Adrenal gland (tissue), 12 donors: ENCODE results near the gene FARP1. TPM values are rescaled to one million over a fixed set of nuclear protein-coding genes. Genes with fewer than 3 reads are reported as not detected.

ENCODE experiments used
- DNase-seq, 7 donors: peaks; one replicate each; pipeline ENCODE4 v3.0.0-alpha.2; 2019 to 2020
- H3K27ac ChIP-seq, 5 donors: fragments of 200-600 bp; sonication (generic) in 4 of 5; 1 replicate in 3 of 5; 2 replicates in 2 of 5; pipeline versions ENCODE4 v1.5.1 to v1.8.0; 2016 to 2020; ENCODE audit warnings: mild to moderate bottlenecking in 1 of 5
- H3K27me3 ChIP-seq: fragments of 200-600 bp; 2 replicates; pipeline ENCODE4 v1.8.0; 2021
- H3K36me3 ChIP-seq, 2 donors: fragments of 200-600 bp; replicated peaks in 1 of 2; 1 replicate in 1 of 2; 2 replicates in 1 of 2; pipeline versions ENCODE4 v1.5.1 to v1.8.0; 2018 to 2022
- H3K4me1 ChIP-seq, 2 donors: fragments of 200-600 bp; replicated peaks in 1 of 2; 1 replicate in 1 of 2; 2 replicates in 1 of 2; pipeline versions ENCODE4 v1.5.1 to v1.8.0; 2018 to 2021
- H3K4me3 ChIP-seq, 4 donors: fragments of 200-600 bp; sonication (generic) in 3 of 4; one replicate each; pipeline ENCODE4 v1.5.1; 2016 to 2018
- H3K9me3 ChIP-seq, 3 donors: fragments of 200-600 bp; sonication (generic) in 1 of 3; replicated peaks in 1 of 3; 1 replicate in 2 of 3; 2 replicates in 1 of 3; pipeline versions ENCODE4 v1.5.1 to v1.8.0; 2016 to 2021
- CTCF ChIP-seq, 6 experiments: fragments of 450-650 bp in 4 of 6; fragments of 200-600 bp in 2 of 6; sonication (generic) in 1 of 6; IDR thresholded peaks; 1 replicate in 5 of 6; 2 replicates in 1 of 6; pipeline versions ENCODE4 v1.5.1 to v1.8.0; 2016 to 2021; ENCODE audit warnings: antibody characterized with exemption in 6 of 6, mild to moderate bottlenecking in 2 of 6, moderate library complexity in 1 of 6
- POLR2A ChIP-seq, 2 donors: fragments of 450-650 bp; IDR thresholded peaks; one replicate each; pipeline ENCODE4 v1.6.1; 2017; ENCODE audit warnings: antibody characterized with exemption in 2 of 2, mild to moderate bottlenecking in 2 of 2, moderate library complexity in 1 of 2
- WGBS, 4 donors: extraction: QIAGEN DNeasy Blood & Tissue Kit in 2 of 4; methylation state at CpG; one replicate each; pipeline versions ENCODE4 v1.1.5 to v1.1.7; 2013 to 2017; 5-methylcytosine and 5-hydroxymethylcytosine counted together
- intact Hi-C, 2 donors: fragments of 100-400 bp; cut with DNase I; formaldehyde crosslinking; loops; one replicate each; pipeline versions ENCODE4 v1.14.1 to v1.15.0; 2022 to 2023
- polyA plus RNA-seq, 3 donors: library from polyadenylated mRNA; stranded (reverse); fragments of 200-250 nt in 2 of 3; fragments of 350-450 nt in 1 of 3; fragmentation: Illumina TruSeq in 1 of 3; extraction: RNeasy Lipid Tissue Mini Kit (QIAGEN cat#74804) in 1 of 3; gene quantifications; one replicate each; pipeline ENCODE4 v1.2.3, GENCODE V29; 2013 to 2014
- total RNA-seq, 9 donors: library from RNA; depleted of rRNA in 4 of 9; stranded (reverse); fragments of >200 nt in 4 of 9; fragments of 120-200 nt in 1 of 9; fragmentation: NEBNext Ultra II Directional in 1 of 9; extraction: Animal tissue kit (Norgen Biotek cat#: 25700) in 1 of 9; gene quantifications; one replicate each; pipeline versions ENCODE4 v1.1.0 to v1.2.4, GENCODE V29; 2013 to 2023
- donor health status: healthy with polysubstance abuse.
- donor health status: Bipolar disorder and iron deficiency.
- donor health status: DM: yes; HTN: yes; CAD: no.
- donor health status: DM: no; HTN: no; CAD: no.
- donor health status: DM: no; HTN: no; CAD: no.
- donor health status: DM: yes; HTN: yes; CAD: no.

Gene FARP1
- total and polyA plus RNA-seq, 12 donors, result 27.1 to 304 (median 71.6) TPM

DNA sequence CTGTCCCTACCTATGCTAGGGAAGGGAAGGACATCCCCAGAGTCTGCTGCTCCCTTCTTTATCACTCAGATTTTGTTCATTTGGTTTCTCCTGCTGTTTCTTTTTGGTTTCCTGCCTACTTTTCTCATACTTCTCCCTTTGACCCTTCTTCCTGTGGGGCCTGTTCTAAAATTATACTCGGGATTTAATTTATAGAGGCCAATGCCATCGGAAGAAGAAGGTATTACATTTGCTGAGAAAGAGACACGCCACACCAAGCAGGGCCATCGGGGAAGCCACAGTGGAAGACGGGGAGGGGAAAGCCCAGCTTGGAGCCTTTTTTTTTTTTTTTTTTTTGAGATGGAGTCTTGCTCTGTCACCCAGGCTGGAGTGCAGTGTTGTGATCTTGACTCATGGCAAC lies 46.8 kb upstream of the FARP1 start:
- no peak overlapping the region for H3K4me3 ChIP-seq
- no peaks in the 10 kb centered on the region for H3K4me1 ChIP-seq
- H3K27ac ChIP-seq, result no peak overlapping the region
- intact Hi-C loops, result no loop called here
- 25 to 58% (median 49%) methylated on average over 5 of the region's 5 CpGs for WGBS, 4 donors
- TF ChIP-seq CTCF (IDR thresholded peaks at IDR 0.05), result no peak
- H3K27me3 ChIP-seq, result no peaks in the 10 kb centered on the region
- no peaks in the 10 kb centered on the region for H3K9me3 ChIP-seq
- H3K36me3 ChIP-seq, result no peaks in the 10 kb centered on the region
- no peak for DNase-seq

DNA sequence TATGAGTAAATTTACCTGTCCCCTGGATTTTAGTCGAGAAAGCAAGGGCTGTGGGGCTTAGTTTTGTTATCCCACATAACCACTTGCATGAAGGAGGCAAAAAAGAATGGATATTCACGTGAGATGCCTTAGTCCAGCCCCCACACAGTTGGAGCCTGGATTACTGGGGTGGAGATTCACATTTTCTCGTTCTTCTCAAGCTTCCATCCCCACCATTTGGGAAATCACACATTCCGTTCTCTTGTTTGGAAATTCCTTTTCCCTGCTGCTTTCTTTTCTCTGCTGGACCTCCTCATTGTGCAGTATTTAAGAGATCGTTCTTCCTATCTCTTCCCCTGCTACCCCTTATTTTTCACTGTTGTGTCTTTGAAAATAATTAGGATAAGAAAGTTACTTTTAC lies 45.1 kb upstream of the FARP1 start:
- no peaks in the 10 kb centered on the region for H3K4me1 ChIP-seq
- no peaks in the 10 kb centered on the region for H3K27me3 ChIP-seq
- no peaks in the 10 kb centered on the region for H3K36me3 ChIP-seq
- H3K4me3 ChIP-seq, result no peak overlapping the region
- no peak overlapping the region for H3K27ac ChIP-seq
- intact Hi-C loops, result no loop called here
- no peaks in the 10 kb centered on the region for H3K9me3 ChIP-seq
- 79 to 88% (median 85%) methylated on average over 5 of the region's 5 CpGs for WGBS, 4 donors
- no peak for DNase-seq
- TF ChIP-seq CTCF (IDR thresholded peaks at IDR 0.05), result no peak
- TF ChIP-seq POLR2A (IDR thresholded peaks at IDR 0.05), result no peak

DNA sequence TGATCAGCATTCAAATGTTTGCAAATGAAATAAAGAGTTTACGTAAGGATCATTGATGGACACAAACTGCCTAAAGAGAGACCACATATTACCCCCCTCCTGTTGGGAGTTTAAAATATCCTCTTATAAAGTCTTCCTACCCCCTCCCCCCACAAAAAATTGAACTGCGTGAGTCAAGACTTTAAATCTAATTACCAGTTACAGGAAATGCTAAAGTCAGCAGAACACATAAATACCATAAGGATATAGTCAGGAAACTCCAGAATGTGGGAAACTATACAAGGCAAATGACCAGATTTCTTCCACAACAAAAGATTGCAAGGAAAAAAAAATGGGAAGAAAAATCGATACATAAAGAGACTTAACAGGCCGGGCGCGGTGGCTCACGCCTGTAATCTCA lies 44.4 kb upstream of the FARP1 start:
- Histone ChIP-seq H3K4me3 (no peak overlapping the region), H3K36me3 (no peaks in the 10 kb centered on the region), H3K27ac (no peak overlapping the region), H3K4me1 (no peaks in the 10 kb centered on the region), H3K9me3 (no peaks in the 10 kb centered on the region), H3K27me3 (no peaks in the 10 kb centered on the region)
- 86 to 87% (median 86%) methylated on average over 7 of the region's 7 CpGs for WGBS, 4 donors
- TF ChIP-seq POLR2A (IDR thresholded peaks at IDR 0.05), result no peak
- TF ChIP-seq CTCF (IDR thresholded peaks at IDR 0.05), result no peak
- intact Hi-C loops, result no loop called here
- no peak for DNase-seq

GRCh38 chr13:98099627-98100026 lies 43.3 kb upstream of the FARP1 start:
- H3K36me3 ChIP-seq, result no peaks in the 10 kb centered on the region
- DNase-seq, result no peak
- 91 to 99% (median 96%) methylated on average over 4 of the region's 4 CpGs for WGBS, 4 donors
- intact Hi-C loops, result no loop called here
- no peaks in the 10 kb centered on the region for H3K4me1 ChIP-seq
- no peak overlapping the region for H3K27ac ChIP-seq
- no peak for TF ChIP-seq POLR2A (IDR thresholded peaks at IDR 0.05)
- no peak for TF ChIP-seq CTCF (IDR thresholded peaks at IDR 0.05)
- H3K4me3 ChIP-seq, result no peak overlapping the region
- H3K9me3 ChIP-seq, result no peaks in the 10 kb centered on the region
- no peaks in the 10 kb centered on the region for H3K27me3 ChIP-seq
